HEK293T (cell line): ENCODE measurements around the gene LSAMP.

ENCODE experiments used
- BHLHE40 ChIP-seq: fragments of 450-650 bp; IDR thresholded peaks from 2 replicates; pipeline ENCODE4 v1.6.1; 2016; ENCODE audit warnings: mild to moderate bottlenecking, moderate library complexity, borderline replicate concordance
- ELF4 ChIP-seq: fragments of 450-650 bp; IDR thresholded peaks from 2 replicates; pipeline ENCODE4 v1.6.1; 2017; ENCODE audit warnings: antibody characterized with exemption
- FOXA1 ChIP-seq: fragments of 450-650 bp; IDR thresholded peaks from 2 replicates; pipeline ENCODE4 v1.6.1; 2016; ENCODE audit warnings: mild to moderate bottlenecking
- FOXK2 ChIP-seq: fragments of 450-650 bp; IDR thresholded peaks from 2 replicates; pipeline ENCODE4 v1.6.1; 2016; ENCODE audit warnings: mild to moderate bottlenecking
- FOXM1 ChIP-seq: fragments of 450-650 bp; IDR thresholded peaks from 2 replicates; pipeline ENCODE4 v1.6.1; 2017; ENCODE audit warnings: mild to moderate bottlenecking, borderline replicate concordance
- LEF1 ChIP-seq: fragments of 450-650 bp; IDR thresholded peaks from 2 replicates; pipeline ENCODE4 v1.6.1; 2017; ENCODE audit warnings: mild to moderate bottlenecking, borderline replicate concordance
- NFRKB ChIP-seq: fragments of 450-650 bp; IDR thresholded peaks from 2 replicates; pipeline ENCODE4 v1.6.1; 2016; ENCODE audit warnings: mild to moderate bottlenecking, moderate library complexity
- PKNOX1 ChIP-seq: fragments of 450-650 bp; IDR thresholded peaks from 2 replicates; pipeline ENCODE4 v1.6.1; 2016
- SP1 ChIP-seq: fragments of 450-650 bp; IDR thresholded peaks from 2 replicates; pipeline ENCODE4 v1.6.1; 2017

GRCh38 chr3:116077557-116077956 lies 367.7 kb downstream of the LSAMP start:
- TF ChIP-seq NFRKB (no peak), SP1 (no peak), FOXM1 (no peak), PKNOX1 (no peak), ELF4 (no peak), BHLHE40 (no peak), LEF1 (no peak), FOXA1 (no peak), FOXK2 (no peak)
